ENCODE results near the gene ACTR8.

The ACTR8 gene

GRCh38 chr3:53888232-53888631 lies 6.3 kb upstream of the ACTR8 start:
- no peak for DNase-seq
- Mint-ChIP-seq H3K9me3 (peaks cover 2 to 4% of the 10 kb centered on the region in 2 donors), H3K27ac (no peak overlapping the region), H3K27me3 (no peaks in the 10 kb centered on the region), H3K4me3 (no peak overlapping the region), H3K4me1 (peaks cover 24 to 42% of the 10 kb centered on the region in 2 donors), H3K36me3 (peaks cover 25 to 42% of the 10 kb centered on the region in 2 donors)
- no peak for ATAC-seq (replicated peaks)

- H3K9me3 Mint-ChIP-seq = peaks cover 0 to 1% of the 10 kb centered on the region in 2 donors
- no peak for DNase-seq
- H3K4me3 Mint-ChIP-seq = no peak overlapping the region
- ATAC-seq (replicated peaks) = no peak
- H3K4me1 Mint-ChIP-seq = peaks cover 24 to 39% of the 10 kb centered on the region in 2 donors
- H3K27ac Mint-ChIP-seq = no peak overlapping the region
- H3K27me3 Mint-ChIP-seq = no peaks in the 10 kb centered on the region
- peaks cover 28 to 47% of the 10 kb centered on the region in 2 donors for H3K36me3 Mint-ChIP-seq
These were observed 5.5 kb upstream of the ACTR8 start for GRCh38 chr3:53887446-53887845.

- Mint-ChIP-seq H3K4me1 (peaks cover 25 to 37% of the 10 kb centered on the region in 2 donors), H3K27me3 (no peaks in the 10 kb centered on the region), H3K9me3 (no peaks in the 10 kb centered on the region), H3K36me3 (peaks cover 29 to 48% of the 10 kb centered on the region in 2 donors), H3K27ac (peak overlapping the region; percentile 14), H3K4me3 (no peak overlapping the region)
- ATAC-seq (replicated peaks) (no peak), DNase-seq (no peak)
These were observed 3.3 kb upstream of the ACTR8 start for GRCh38 chr3:53885239-53885638.

GRCh38 chr3:53884623-53885022 lies 2.7 kb upstream of the ACTR8 start:
- Mint-ChIP-seq H3K27me3 (no peaks in the 10 kb centered on the region), H3K27ac (no peak overlapping the region), H3K9me3 (no peaks in the 10 kb centered on the region), H3K4me1 (peaks cover 23 to 37% of the 10 kb centered on the region in 2 donors), H3K4me3 (no peak overlapping the region), H3K36me3 (peaks cover 28 to 46% of the 10 kb centered on the region in 2 donors)
- no peak for ATAC-seq (replicated peaks)
- DNase-seq = no peak

- no peak for ATAC-seq (replicated peaks)
- Mint-ChIP-seq H3K27ac (no peak overlapping the region), H3K9me3 (no peaks in the 10 kb centered on the region), H3K4me1 (peaks cover 17 to 30% of the 10 kb centered on the region in 2 donors), H3K36me3 (peaks cover 30 to 44% of the 10 kb centered on the region in 2 donors), H3K27me3 (no peaks in the 10 kb centered on the region), H3K4me3 (peak overlapping the region; percentile 89 to 99)
- no peak for DNase-seq
These were observed 1.1 kb upstream of the ACTR8 start for GRCh38 chr3:53883008-53883407.

GRCh38 chr3:53880396-53881345 lies 1.3 kb downstream of the ACTR8 start:
- Mint-ChIP-seq H3K4me1 (peaks cover 15 to 22% of the 10 kb centered on the region in 2 donors), H3K4me3 (peak overlapping the region; percentile 89 to 99), H3K36me3 (peaks cover 34 to 48% of the 10 kb centered on the region in 2 donors), H3K9me3 (no peaks in the 10 kb centered on the region), H3K27me3 (no peaks in the 10 kb centered on the region), H3K27ac (peak overlapping the region; percentile 100)
- no peak for DNase-seq
- ATAC-seq (replicated peaks) = no peak

- Mint-ChIP-seq H3K4me3 (no peak overlapping the region), H3K27ac (no peak overlapping the region), H3K36me3 (peaks cover 34 to 75% of the 10 kb centered on the region in 2 donors), H3K4me1 (peaks cover 13 to 22% of the 10 kb centered on the region in 2 donors), H3K27me3 (no peaks in the 10 kb centered on the region), H3K9me3 (no peaks in the 10 kb centered on the region)
- DNase-seq (no peak), ATAC-seq (replicated peaks) (peak; percentile 18 to 31)
These were observed 16.0 kb downstream of the ACTR8 start for GRCh38 chr3:53865732-53866499.

- H3K36me3 Mint-ChIP-seq = peaks cover 37 to 67% of the 10 kb centered on the region in 2 donors
- no peak overlapping the region for H3K27ac Mint-ChIP-seq
- no peaks in the 10 kb centered on the region for H3K27me3 Mint-ChIP-seq
- DNase-seq = no peak
- H3K4me1 Mint-ChIP-seq = peaks cover 17 to 23% of the 10 kb centered on the region in 2 donors
- ATAC-seq (replicated peaks) = peak in 1 of 2 donors; percentile 18
- no peaks in the 10 kb centered on the region for H3K9me3 Mint-ChIP-seq
- H3K4me3 Mint-ChIP-seq = no peak overlapping the region
These were observed 18.8 kb downstream of the ACTR8 start for GRCh38 chr3:53863145-53863544.

- H3K36me3 Mint-ChIP-seq = peaks cover 43 to 67% of the 10 kb centered on the region in 2 donors
- no peaks in the 10 kb centered on the region for H3K9me3 Mint-ChIP-seq
These were observed 19.7 kb downstream of the ACTR8 start for GRCh38 chr3:53862241-53862640.

GRCh38 chr3:53860196-53860595 lies 21.8 kb downstream of the ACTR8 start:
- H3K27me3 Mint-ChIP-seq = no peaks in the 10 kb centered on the region
- no peaks in the 10 kb centered on the region for H3K9me3 Mint-ChIP-seq
- H3K4me3 Mint-ChIP-seq = no peak overlapping the region
- H3K27ac Mint-ChIP-seq = no peak overlapping the region
- H3K36me3 Mint-ChIP-seq = peaks cover 55 to 69% of the 10 kb centered on the region in 2 donors
- peaks cover 29 to 37% of the 10 kb centered on the region in 2 donors for H3K4me1 Mint-ChIP-seq
- DNase-seq (no peak), ATAC-seq (replicated peaks) (no peak)

More at GRCh38 chr3:53862241-53862640, 19.7 kb downstream of the ACTR8 start:
- Mint-ChIP-seq H3K4me3 (no peak overlapping the region), H3K27ac (no peak overlapping the region), H3K4me1 (peaks cover 23 to 27% of the 10 kb centered on the region in 2 donors), H3K27me3 (no peaks in the 10 kb centered on the region)
- DNase-seq (no peak), ATAC-seq (replicated peaks) (no peak)

GRCh38 chr3:53859178-53859577 lies 22.8 kb downstream of the ACTR8 start:
- H3K4me1 Mint-ChIP-seq = peaks cover 26 to 30% of the 10 kb centered on the region in 2 donors
- ATAC-seq (replicated peaks) (no peak), DNase-seq (no peak)
- no peaks in the 10 kb centered on the region for H3K9me3 Mint-ChIP-seq
- peaks cover 53 to 67% of the 10 kb centered on the region in 2 donors for H3K36me3 Mint-ChIP-seq
- no peak overlapping the region for H3K4me3 Mint-ChIP-seq
- H3K27ac Mint-ChIP-seq = peak overlapping the region; percentile 17
- no peaks in the 10 kb centered on the region for H3K27me3 Mint-ChIP-seq

GRCh38 chr3:53858096-53858741 lies 23.7 kb downstream of the ACTR8 start:
- Mint-ChIP-seq H3K27ac (peak overlapping the region; percentile 76), H3K4me3 (no peak overlapping the region), H3K36me3 (peaks cover 57 to 59% of the 10 kb centered on the region in 2 donors), H3K9me3 (no peaks in the 10 kb centered on the region), H3K27me3 (no peaks in the 10 kb centered on the region), H3K4me1 (peaks cover 24 to 30% of the 10 kb centered on the region in 2 donors)
- DNase-seq = no peak
- peak; percentile 50 to 57 for ATAC-seq (replicated peaks)

GRCh38 chr3:53856964-53857363 lies 25.0 kb downstream of the ACTR8 start:
- peaks cover 20 to 30% of the 10 kb centered on the region in 2 donors for H3K4me1 Mint-ChIP-seq
- H3K9me3 Mint-ChIP-seq = no peaks in the 10 kb centered on the region
- ATAC-seq (replicated peaks) (peak; percentile 67 to 73), DNase-seq (no peak)
- H3K27ac Mint-ChIP-seq = peak overlapping the region; percentile 73
- peaks cover 50 to 55% of the 10 kb centered on the region in 2 donors for H3K36me3 Mint-ChIP-seq
- H3K27me3 Mint-ChIP-seq = no peaks in the 10 kb centered on the region
- H3K4me3 Mint-ChIP-seq = no peak overlapping the region

- H3K4me1 Mint-ChIP-seq = peaks cover 13 to 17% of the 10 kb centered on the region in 2 donors
- ATAC-seq (replicated peaks) (no peak), DNase-seq (no peak)
- peaks cover 39 to 41% of the 10 kb centered on the region in 2 donors for H3K36me3 Mint-ChIP-seq
- H3K9me3 Mint-ChIP-seq = no peaks in the 10 kb centered on the region
- peak overlapping the region; percentile 20 for H3K27ac Mint-ChIP-seq
- peaks cover 13 to 32% of the 10 kb centered on the region in 2 donors for H3K27me3 Mint-ChIP-seq
- no peak overlapping the region for H3K4me3 Mint-ChIP-seq
These were observed 31.1 kb downstream of the ACTR8 start for GRCh38 chr3:53850895-53851294.

Data from stimulated activated naive B cell treated with anti-CD40 and anti-IgM and Interleukin-4, amounts not matched to agents 10 μg/mL and 1 μg/mL and 100 μg/mL, for 72 hours (primary cell).